ENCODE data around the gene BRAF.

BRAF gene

GRCh38 chr7:140922741-140923345, 1.9 kb downstream of the BRAF start:
- Histone ChIP-seq H2AFZ (ENCODE audit: low read length) (no peak overlapping the region), H3K27ac (ENCODE audit: low read length) (no peak overlapping the region), H3F3A (ENCODE audit: insufficient read depth, low read length) (no peaks in the 10 kb centered on the region), H3K9me2 (replicated peaks; ENCODE audit: insufficient read depth, low read length) (no peaks in the 10 kb centered on the region), H3K79me2 (ENCODE audit: low read length) (peaks cover 66% of the 10 kb centered on the region), H3K36me3 (replicated peaks; ENCODE audit: insufficient read depth, low read length) (no peaks in the 10 kb centered on the region), H3K9ac (ENCODE audit: low read length) (no peak overlapping the region), H3K27me3 (replicated peaks; ENCODE audit: insufficient read depth, low read length) (no peaks in the 10 kb centered on the region), H3K4me1 (ENCODE audit: low read length) (peaks cover 5% of the 10 kb centered on the region; the same call in 1 of the 2 replicates), H3K9me3 (replicated peaks; ENCODE audit: insufficient read depth, low read length) (no peaks in the 10 kb centered on the region), H4K20me1 (ENCODE audit: insufficient read depth, low read length) (peaks cover 14% of the 10 kb centered on the region; the same call in 1 of the 2 replicates), H3K4me2 (ENCODE audit: low read depth, low read length) (peak overlapping the region; percentile 85; the same call in 1 of the 2 replicates), H3K4me3 (ENCODE audit: low read length) (no peak overlapping the region)
- TF ChIP-seq EZH2 (optimal IDR thresholded peaks at IDR 0.05; ENCODE audit: low read depth, low read length) (no peak), CTCF (IDR thresholded peaks at IDR 0.05; ENCODE audit: low read length) (no peak), EZH2phosphoT487 (IDR thresholded peaks at IDR 0.05; ENCODE audit: low read length) (no peak)
- DNase-seq, result no peak

- peaks cover 5% of the 10 kb centered on the region; the same call in 1 of the 2 replicates for H3K4me1 ChIP-seq (ENCODE audit: low read length)
- no peaks in the 10 kb centered on the region for H3K36me3 ChIP-seq (replicated peaks; ENCODE audit: insufficient read depth, low read length)
- no peaks in the 10 kb centered on the region for H3K27me3 ChIP-seq (replicated peaks; ENCODE audit: insufficient read depth, low read length)
- H3K4me2 ChIP-seq (ENCODE audit: low read depth, low read length), result no peak overlapping the region
- no peak for DNase-seq
- peaks cover 87% of the 10 kb centered on the region for H3K79me2 ChIP-seq (ENCODE audit: low read length)
- no peak overlapping the region for H3K27ac ChIP-seq (ENCODE audit: low read length)
- peaks cover 18% of the 10 kb centered on the region for H4K20me1 ChIP-seq (ENCODE audit: insufficient read depth, low read length)
- no peaks in the 10 kb centered on the region for H3K9me3 ChIP-seq (replicated peaks; ENCODE audit: insufficient read depth, low read length)
- H3F3A ChIP-seq (ENCODE audit: insufficient read depth, low read length), result no peaks in the 10 kb centered on the region
- TF ChIP-seq EZH2 (optimal IDR thresholded peaks at IDR 0.05; ENCODE audit: low read depth, low read length), result no peak
- no peak overlapping the region for H3K4me3 ChIP-seq (ENCODE audit: low read length)
- no peak overlapping the region for H2AFZ ChIP-seq (ENCODE audit: low read length)
- no peak overlapping the region for H3K9ac ChIP-seq (ENCODE audit: low read length)
- no peaks in the 10 kb centered on the region for H3K9me2 ChIP-seq (replicated peaks; ENCODE audit: insufficient read depth, low read length)
Measured at GRCh38 chr7:140920745-140921144, 4.0 kb downstream of the BRAF start.

GRCh38 chr7:140918236-140918635, 6.5 kb downstream of the BRAF start:
- no peaks in the 10 kb centered on the region for H3F3A ChIP-seq (ENCODE audit: insufficient read depth, low read length)
- no peak overlapping the region for H2AFZ ChIP-seq (ENCODE audit: low read length)
- no peak overlapping the region for H3K4me2 ChIP-seq (ENCODE audit: low read depth, low read length)
- no peaks in the 10 kb centered on the region for H3K9me3 ChIP-seq (replicated peaks; ENCODE audit: insufficient read depth, low read length)
- H3K27me3 ChIP-seq (replicated peaks; ENCODE audit: insufficient read depth, low read length), result no peaks in the 10 kb centered on the region
- DNase-seq, result no peak
- no peak overlapping the region for H3K4me3 ChIP-seq (ENCODE audit: low read length)
- H3K27ac ChIP-seq (ENCODE audit: low read length), result no peak overlapping the region
- peaks cover 18% of the 10 kb centered on the region for H4K20me1 ChIP-seq (ENCODE audit: insufficient read depth, low read length)
- TF ChIP-seq EZH2phosphoT487 (IDR thresholded peaks at IDR 0.05; ENCODE audit: low read length) (no peak), CTCF (IDR thresholded peaks at IDR 0.05; ENCODE audit: low read length) (no peak), EZH2 (optimal IDR thresholded peaks at IDR 0.05; ENCODE audit: low read depth, low read length) (no peak)
- H3K79me2 ChIP-seq (ENCODE audit: low read length), result peaks cover 97% of the 10 kb centered on the region
- no peaks in the 10 kb centered on the region for H3K9me2 ChIP-seq (replicated peaks; ENCODE audit: insufficient read depth, low read length)
- no peak overlapping the region for H3K9ac ChIP-seq (ENCODE audit: low read length)
- no peaks in the 10 kb centered on the region for H3K36me3 ChIP-seq (replicated peaks; ENCODE audit: insufficient read depth, low read length)
- H3K4me1 ChIP-seq (ENCODE audit: low read length), result peaks cover 5% of the 10 kb centered on the region; the same call in 1 of the 2 replicates

GRCh38 chr7:140917258-140917657, 7.5 kb downstream of the BRAF start:
- no peak overlapping the region for H3K27ac ChIP-seq (ENCODE audit: low read length)
- no peak overlapping the region for H3K4me2 ChIP-seq (ENCODE audit: low read depth, low read length)
- no peaks in the 10 kb centered on the region for H3F3A ChIP-seq (ENCODE audit: insufficient read depth, low read length)
- H3K9ac ChIP-seq (ENCODE audit: low read length), result no peak overlapping the region
- TF ChIP-seq EZH2phosphoT487 (IDR thresholded peaks at IDR 0.05; ENCODE audit: low read length), result no peak
- no peak for TF ChIP-seq EZH2 (optimal IDR thresholded peaks at IDR 0.05; ENCODE audit: low read depth, low read length)
- H3K4me1 ChIP-seq (ENCODE audit: low read length), result no peaks in the 10 kb centered on the region
- H3K79me2 ChIP-seq (ENCODE audit: low read length), result peaks cover 97% of the 10 kb centered on the region
- H4K20me1 ChIP-seq (ENCODE audit: insufficient read depth, low read length), result peaks cover 12% of the 10 kb centered on the region
- H3K9me2 ChIP-seq (replicated peaks; ENCODE audit: insufficient read depth, low read length), result no peaks in the 10 kb centered on the region
- H3K4me3 ChIP-seq (ENCODE audit: low read length), result no peak overlapping the region
- no peak for DNase-seq
- H3K9me3 ChIP-seq (replicated peaks; ENCODE audit: insufficient read depth, low read length), result no peaks in the 10 kb centered on the region
- H2AFZ ChIP-seq (ENCODE audit: low read length), result no peak overlapping the region
- no peaks in the 10 kb centered on the region for H3K36me3 ChIP-seq (replicated peaks; ENCODE audit: insufficient read depth, low read length)
- no peaks in the 10 kb centered on the region for H3K27me3 ChIP-seq (replicated peaks; ENCODE audit: insufficient read depth, low read length)

Measured in MM.1S (cell line).